Neural progenitor cell (in vitro differentiated cells): Measurements from ENCODE around the gene PPY. TPM values are rescaled to one million over a fixed set of nuclear protein-coding genes. Genes with fewer than 3 reads are reported as not detected.

Experiments used
- total RNA-seq: library from RNA; depleted of rRNA; stranded (reverse); fragments of >200 nt; gene quantifications from 2 replicates; pipeline ENCODE4 v1.2.3, GENCODE V29; 2015; ENCODE audit warnings: low replicate concordance

PPY gene
- total RNA-seq, 1 donor from 2014 or later: not detected

Other genes starting within 250 kb of the PPY start
- gene SOST, start 183.7 kb downstream of the PPY start, total RNA-seq: 0.06 TPM in 1 of 2 replicates, not detected in the other
- 18.2 and 20.8 TPM in 2 replicates for gene DUSP3, start 163.5 kb downstream of the PPY start, total RNA-seq
- gene CFAP97D1, start 162.0 kb downstream of the PPY start, total RNA-seq: not detected in 2 replicates
- 6.1 and 7.0 TPM in 2 replicates for gene MPP3, start 109.3 kb downstream of the PPY start, total RNA-seq
- gene CD300LG, start 95.3 kb downstream of the PPY start, total RNA-seq: not detected in 2 replicates
- gene MPP2, start 34.9 kb downstream of the PPY start, total RNA-seq: 7.8 and 24.5 TPM in 2 replicates
- gene PYY, start 11.5 kb upstream of the PPY start, total RNA-seq: 0.40 TPM in 1 of 2 replicates, not detected in the other
- 1.8 and 2.2 TPM in 2 replicates for gene NAGS, start 62.1 kb upstream of the PPY start, total RNA-seq
- 33.8 and 55.9 TPM in 2 replicates for gene TMEM101, start 72.5 kb upstream of the PPY start, total RNA-seq
- 69.6 and 76.7 TPM in 2 replicates for gene LSM12, start 124.2 kb upstream of the PPY start, total RNA-seq
- 16.6 and 55.1 TPM in 2 replicates for gene G6PC3, start 128.3 kb upstream of the PPY start, total RNA-seq
- 23.6 and 71.0 TPM in 2 replicates for gene HDAC5, start 181.2 kb upstream of the PPY start, total RNA-seq
- 6.5 and 11.0 TPM in 2 replicates for gene HROB, start 199.5 kb upstream of the PPY start, total RNA-seq
- not detected in 2 replicates for gene ASB16, start 228.2 kb upstream of the PPY start, total RNA-seq
- gene TMUB2, start 244.5 kb upstream of the PPY start, total RNA-seq: 16.6 and 26.3 TPM in 2 replicates